ENCODE measurements around the gene ATP6V0D1.

Gene ATP6V0D1

GRCh38 chr16:67394155-67395104, 86.5 kb downstream of the ATP6V0D1 start:
- FAIRE-seq: no peak
- DNase-seq (ENCODE audit: low spot score): no peak

- FAIRE-seq (no peak), DNase-seq (ENCODE audit: low spot score) (no peak)
Observed at GRCh38 chr16:67393788-67394154, 87.2 kb downstream of the ATP6V0D1 start.

- FAIRE-seq (no peak), DNase-seq (ENCODE audit: low spot score) (peak; percentile 26)
Observed at GRCh38 chr16:67393111-67393787, 87.7 kb downstream of the ATP6V0D1 start, which contains the start of gene TPPP3. TSS of gene TPPP3 (minus strand) at chr16:67393498. CDS start at chr16:67391111, 2,387 bp downstream.

- no peak for FAIRE-seq
Observed at GRCh38 chr16:67392301-67393059, 88.5 kb downstream of the ATP6V0D1 start.

GRCh38 chr16:67391424-67392300, 89.3 kb downstream of the ATP6V0D1 start:
- FAIRE-seq (no peak), DNase-seq (ENCODE audit: low spot score) (no peak)

More at GRCh38 chr16:67392301-67393059, 88.5 kb downstream of the ATP6V0D1 start:
- DNase-seq (ENCODE audit: low spot score): no peak

GRCh38 chr16:67390816-67391423, 90.0 kb downstream of the ATP6V0D1 start:
- no peak for DNase-seq (ENCODE audit: low spot score)
- FAIRE-seq: no peak

- DNase-seq (ENCODE audit: low spot score) (no peak), FAIRE-seq (no peak)
Observed at GRCh38 chr16:67389911-67390815, 90.8 kb downstream of the ATP6V0D1 start.

- DNase-seq (ENCODE audit: low spot score): no peak
- no peak for FAIRE-seq
Observed at GRCh38 chr16:67388591-67388990, 92.4 kb downstream of the ATP6V0D1 start.

GRCh38 chr16:67388191-67388590, 92.8 kb downstream of the ATP6V0D1 start:
- FAIRE-seq (no peak), DNase-seq (ENCODE audit: low spot score) (no peak)
